Aorta (tissue), 5 donors: ENCODE results near the gene SLC9A3. TPM values are rescaled to one million over a fixed set of nuclear protein-coding genes. Genes with fewer than 3 reads are reported as not detected.
"Not testable (repeated sequence)": the region's sequence is repeated elsewhere in the genome, so short reads cannot be mapped to it uniquely, and the experiment has no call there.

Experiments used
- ATAC-seq: fragments of 200-7000 bp; cut with Tn5 transposase; one replicate; pipeline ENCODE4 v1.9.1; 2022; ENCODE audit warnings: moderate library complexity; ENCODE audit not compliant: low FRiP score
- DNase-seq, 2 donors: peaks; one replicate each; pipeline ENCODE4 v3.0.0-alpha.2; 2020
- H3K27ac ChIP-seq, 2 donors: one replicate each; pipeline ENCODE4 v1.5.1; 2013; ENCODE audit warnings: low read length in 2 of 2, mild to moderate bottlenecking in 2 of 2, moderate library complexity in 2 of 2, control low read depth in 1 of 2, inconsistent platforms in 1 of 2, low read depth in 1 of 2
- H3K27me3 ChIP-seq, 2 donors: one replicate each; pipeline ENCODE4 v1.6.1; 2013; ENCODE audit warnings: control low read depth in 1 of 2, low read length in 1 of 2, mild to moderate bottlenecking in 1 of 2, moderate library complexity in 1 of 2; ENCODE audit not compliant: insufficient read depth in 2 of 2, control insufficient read depth in 1 of 2
- H3K36me3 ChIP-seq, 2 donors: one replicate each; pipeline ENCODE4 v1.6.1; 2013; ENCODE audit warnings: control low read depth in 1 of 2, low read length in 1 of 2, mild to moderate bottlenecking in 1 of 2; ENCODE audit not compliant: insufficient read depth in 2 of 2, control insufficient read depth in 1 of 2
- H3K4me1 ChIP-seq, 2 donors: one replicate each; pipeline ENCODE4 v1.6.1; 2013; ENCODE audit warnings: low read length in 2 of 2, control low read depth in 1 of 2, mild to moderate bottlenecking in 1 of 2, moderate library complexity in 1 of 2; ENCODE audit not compliant: insufficient read depth in 2 of 2, control insufficient read depth in 1 of 2
- H3K4me3 ChIP-seq, 2 donors: one replicate each; pipeline ENCODE4 v1.5.1; 2013; ENCODE audit warnings: low read length in 2 of 2, control low read depth in 1 of 2, mild to moderate bottlenecking in 1 of 2
- H3K9me3 ChIP-seq: one replicate; pipeline ENCODE4 v1.6.1; 2013; ENCODE audit warnings: mild to moderate bottlenecking, low read length; ENCODE audit not compliant: control insufficient read depth
- WGBS, 2 donors: extraction: QIAGEN DNeasy Blood & Tissue Kit; methylation state at CpG; one replicate each; pipeline ENCODE4 v1.1.7; 2013; 5-methylcytosine and 5-hydroxymethylcytosine counted together
- intact Hi-C, 2 donors: fragments of 100-400 bp; cut with DNase I; formaldehyde crosslinking; loops; one replicate each; pipeline versions ENCODE4 v1.14.2 to v1.15.0; 2022
- polyA plus RNA-seq, 2 donors: library from polyadenylated mRNA; stranded (reverse); fragments of 200-250 nt; gene quantifications; one replicate each; pipeline ENCODE4 v1.2.3, GENCODE V29; 2013
- total RNA-seq, 2 donors: library from RNA; stranded (reverse); fragmentation: NEBNext Ultra II Directional; extraction: Animal tissue kit (Norgen Biotek cat#: 25700); gene quantifications; one replicate each; pipeline ENCODE4 v1.2.1, GENCODE V29; 2021
- donor health status: healthy with polysubstance abuse.
- donor health status: Bipolar disorder and iron deficiency.
- donor health status: DM: no; HTN: no; CAD: no.
- donor health status: DM: no; HTN: no; CAD: no.
- donor health status: DM: yes; HTN: yes; CAD: no.

The SLC9A3 gene
- total and polyA plus RNA-seq, 4 donors: 0.59 to 4.3 (median 0.95) TPM

DNA sequence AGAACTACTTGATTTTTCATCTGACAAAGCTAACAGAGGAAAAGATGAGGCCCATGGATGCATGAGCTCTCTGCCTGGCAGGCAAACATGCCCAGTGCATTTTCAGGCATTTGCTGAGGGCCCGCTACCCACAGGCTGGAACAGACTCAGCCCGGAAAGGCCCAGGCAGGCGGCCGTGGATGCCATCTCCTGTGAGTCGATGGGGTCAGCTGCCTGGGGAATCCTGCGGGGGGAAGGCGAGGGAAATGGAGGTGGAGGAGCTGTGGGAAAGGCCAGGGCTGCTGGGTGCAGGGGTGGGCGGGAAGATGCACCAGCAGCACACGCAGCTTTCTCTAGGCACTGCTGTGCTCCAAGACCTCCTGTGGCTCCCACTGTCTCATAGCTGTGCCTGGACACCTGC is 13.7 kb downstream of the SLC9A3 start:
- no peak for ATAC-seq
- Histone ChIP-seq H3K4me3 (no peak overlapping the region), H3K4me1 (no peaks in the 10 kb centered on the region), H3K27ac (no peak overlapping the region), H3K36me3 (no peaks in the 10 kb centered on the region), H3K9me3 (no peaks in the 10 kb centered on the region), H3K27me3 (no peaks in the 10 kb centered on the region)
- intact Hi-C loops: no loop called here
- DNase-seq: no peak
- 67 to 77% methylated on average over 9 of the region's 9 CpGs for WGBS, 2 donors

DNA sequence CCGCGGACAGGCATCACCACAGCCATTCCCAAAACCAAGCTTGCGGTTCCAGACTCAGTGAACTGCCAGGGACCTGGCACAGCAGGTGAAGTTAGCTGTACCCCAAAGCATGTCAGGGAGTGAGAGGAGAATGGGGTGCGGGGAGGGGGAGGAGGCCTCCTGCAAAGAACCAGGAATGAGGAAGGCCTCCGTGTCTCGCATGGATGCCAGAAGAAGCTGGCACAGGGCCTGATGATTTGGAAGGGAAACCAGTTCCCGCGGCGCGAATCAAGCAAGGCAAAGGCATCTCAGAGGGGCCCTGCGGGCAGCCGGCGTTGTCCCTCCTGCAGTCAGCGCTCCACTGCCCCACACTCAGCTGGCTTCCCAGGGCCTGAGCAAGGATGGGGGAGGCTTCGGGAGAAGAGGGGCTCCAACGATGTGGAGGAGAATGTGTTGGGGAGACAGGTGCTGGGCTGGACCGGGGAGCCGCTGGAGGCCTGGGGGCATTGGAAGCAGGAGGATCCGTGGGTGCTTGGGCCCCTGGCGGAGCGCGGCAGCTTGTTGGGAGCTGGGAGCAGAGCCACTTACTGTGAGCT is 14.6 kb downstream of the SLC9A3 start:
- Histone ChIP-seq H3K4me3 (no peak overlapping the region), H3K9me3 (no peaks in the 10 kb centered on the region), H3K27me3 (no peaks in the 10 kb centered on the region), H3K27ac (no peak overlapping the region), H3K4me1 (no peaks in the 10 kb centered on the region), H3K36me3 (no peaks in the 10 kb centered on the region)
- ATAC-seq: no peak
- DNase-seq: no peak
- intact Hi-C loops: no loop called here
- 63 to 70% methylated on average over 22 of the region's 22 CpGs for WGBS, 2 donors

DNA sequence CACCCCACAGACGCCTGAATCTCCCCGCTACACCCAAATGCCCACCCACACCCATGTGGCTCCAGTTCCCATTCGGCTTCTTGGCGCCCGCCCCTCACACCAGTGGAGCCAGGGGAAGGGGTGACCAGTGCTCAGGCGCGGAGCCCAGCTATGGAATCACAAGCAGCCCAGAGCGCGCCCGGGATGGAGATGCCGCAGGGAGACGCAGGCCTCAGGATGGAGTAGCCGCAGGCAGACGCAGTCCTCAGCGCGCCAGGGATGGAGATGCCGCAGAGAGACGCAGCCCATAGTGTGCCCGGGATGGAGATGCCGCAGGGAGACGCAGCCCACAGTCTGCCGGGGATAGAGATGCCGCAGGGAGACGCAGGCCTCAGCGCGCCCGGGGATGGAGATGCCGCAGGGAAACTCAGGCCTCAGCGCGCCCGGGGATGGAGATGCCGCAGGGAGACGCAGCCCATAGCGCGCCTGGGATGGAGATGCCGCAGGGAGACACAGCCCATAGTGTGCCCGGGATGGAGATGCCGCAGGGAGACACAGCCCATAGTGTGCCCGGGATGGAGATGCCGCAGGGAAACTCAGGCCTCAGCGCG is 16.2 kb downstream of the SLC9A3 start:
- intact Hi-C loops, DNase-seq, ATAC-seq, H3K4me3 ChIP-seq, H3K4me1 ChIP-seq, H3K27ac ChIP-seq, H3K27me3 ChIP-seq, H3K36me3 ChIP-seq, H3K9me3 ChIP-seq: not testable (repeated sequence)
- 96 to 97% methylated on average over 42 of the region's 42 CpGs for WGBS, 2 donors

DNA sequence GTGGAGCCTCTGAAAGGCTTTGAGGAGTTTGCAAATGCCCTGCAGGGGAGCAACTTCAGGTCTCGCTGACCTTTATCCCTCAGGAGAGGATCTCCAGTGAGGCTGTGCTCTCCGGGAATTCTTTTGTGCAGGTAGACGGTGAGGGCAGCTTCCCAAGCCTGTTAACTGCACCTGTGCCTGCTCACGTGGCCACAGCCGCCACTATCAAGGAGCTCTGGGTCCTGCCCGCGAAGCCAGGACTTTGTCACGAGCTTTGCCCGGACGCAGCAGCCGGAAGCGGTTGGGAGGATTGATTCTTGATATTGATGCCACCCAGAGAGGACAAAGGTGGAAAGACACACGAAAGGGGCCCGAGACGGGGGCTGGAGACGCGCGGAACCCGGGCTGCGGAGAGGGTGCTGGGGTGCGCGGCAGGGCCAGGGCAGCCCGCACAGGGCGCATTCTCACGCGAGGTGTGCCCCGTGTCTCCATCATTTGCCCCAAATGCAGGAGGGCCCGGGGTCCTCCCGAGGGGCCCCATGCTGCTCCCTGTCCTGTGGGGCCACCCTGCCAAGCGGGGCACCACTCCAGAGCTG is 18.2 kb downstream of the SLC9A3 start:
- no peak overlapping the region for H3K4me3 ChIP-seq
- DNase-seq: no peak
- WGBS, 2 donors: 73 to 75% methylated on average over 30 of the region's 30 CpGs
- no peaks in the 10 kb centered on the region for H3K4me1 ChIP-seq
- H3K27ac ChIP-seq: no peak overlapping the region
- ATAC-seq: no peak
- H3K36me3 ChIP-seq: no peaks in the 10 kb centered on the region
- no peaks in the 10 kb centered on the region for H3K27me3 ChIP-seq
- H3K9me3 ChIP-seq: no peaks in the 10 kb centered on the region
- intact Hi-C loops: no loop called here

DNA sequence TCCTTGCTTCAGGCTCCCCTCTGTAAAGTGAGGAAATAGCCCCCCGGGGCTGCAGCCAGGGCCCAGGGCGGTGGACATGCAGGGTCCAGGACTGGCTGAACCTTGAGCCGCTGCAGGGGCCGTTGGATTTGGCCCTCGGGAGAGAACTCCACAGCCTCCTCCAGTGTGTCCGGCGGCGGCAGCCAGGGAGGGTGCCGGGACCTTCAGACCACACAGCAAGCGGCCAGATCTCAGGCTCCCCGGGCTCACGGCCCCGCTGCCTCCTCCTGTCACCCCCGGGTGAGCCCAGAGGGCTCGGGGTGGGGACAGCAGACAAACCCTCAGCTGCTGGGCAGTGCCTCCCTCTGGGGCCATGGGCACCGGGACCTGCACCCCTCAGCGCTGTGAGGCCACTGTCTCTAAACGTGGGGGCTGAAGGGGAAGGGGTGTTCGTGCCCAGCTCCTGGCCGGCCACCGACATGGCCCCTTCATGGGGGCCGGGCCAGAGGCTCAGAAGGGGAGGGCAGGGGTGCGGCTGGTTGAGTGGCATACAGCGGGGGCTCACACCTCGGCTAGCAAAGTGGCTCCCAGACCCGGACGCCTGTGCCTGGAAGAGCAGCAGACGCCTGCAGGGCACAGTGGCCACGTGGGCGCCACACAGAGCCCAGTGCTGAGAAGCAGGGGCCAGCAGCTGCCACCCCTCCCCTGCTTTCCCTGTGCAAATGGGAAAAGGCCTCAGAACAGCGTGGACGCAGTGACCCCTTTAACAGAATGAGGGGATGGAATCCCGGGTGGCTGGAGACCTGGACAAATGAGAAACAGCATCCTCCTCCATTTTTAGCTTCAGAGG is 19.7 kb downstream of the SLC9A3 start:
- Histone ChIP-seq H3K4me3 (no peak overlapping the region), H3K9me3 (no peaks in the 10 kb centered on the region), H3K27ac (no peak overlapping the region), H3K27me3 (no peaks in the 10 kb centered on the region), H3K36me3 (no peaks in the 10 kb centered on the region), H3K4me1 (no peaks in the 10 kb centered on the region)
- intact Hi-C loops: no loop called here
- DNase-seq (no peak), ATAC-seq (no peak)
- WGBS, 2 donors: 61 to 68% methylated on average over 31 to 33 of the region's 33 CpGs

DNA sequence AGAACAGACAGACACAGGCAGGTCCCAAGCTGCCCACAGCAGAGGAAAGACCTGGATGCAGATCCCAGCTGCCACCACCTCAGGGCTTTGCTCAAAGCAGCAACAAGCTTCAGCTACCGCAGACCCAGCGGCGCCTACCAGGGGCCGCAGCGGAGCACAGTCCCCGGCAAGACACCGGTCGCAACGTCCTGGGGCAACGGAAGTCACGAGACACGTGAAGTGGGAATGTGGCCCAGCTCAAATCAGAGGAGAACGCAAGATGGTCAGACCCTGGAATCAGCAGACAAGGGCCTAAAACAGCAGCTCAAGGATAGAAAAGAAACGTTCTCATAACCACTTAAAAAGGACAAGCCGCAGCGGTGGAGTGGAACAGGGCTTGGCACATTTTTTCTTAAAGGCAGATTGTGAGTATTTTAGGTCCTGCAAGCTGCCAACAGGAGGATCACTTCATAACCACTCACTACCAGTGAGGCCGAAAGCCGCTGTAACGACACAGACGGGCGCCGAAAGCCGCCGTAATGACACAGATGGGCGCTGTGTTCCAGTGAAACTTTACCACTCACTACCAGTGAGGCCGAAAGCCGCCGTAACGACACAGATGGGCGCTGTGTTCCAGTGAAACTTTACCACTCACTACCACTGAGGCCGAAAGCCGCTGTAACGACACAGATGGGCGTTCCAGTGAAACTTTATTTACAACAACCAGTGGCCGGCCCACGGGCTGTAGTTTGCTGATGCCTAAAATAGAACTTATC is 21.7 kb downstream of the SLC9A3 start:
- ATAC-seq (no peak), DNase-seq (no peak)
- Histone ChIP-seq H3K27ac (no peak overlapping the region), H3K4me3 (no peak overlapping the region), H3K36me3 (no peaks in the 10 kb centered on the region), H3K9me3 (no peaks in the 10 kb centered on the region), H3K4me1 (no peaks in the 10 kb centered on the region), H3K27me3 (no peaks in the 10 kb centered on the region)
- WGBS, 2 donors: 58 to 69% methylated on average over 36 of the region's 36 CpGs
- intact Hi-C loops: no loop called here

DNA sequence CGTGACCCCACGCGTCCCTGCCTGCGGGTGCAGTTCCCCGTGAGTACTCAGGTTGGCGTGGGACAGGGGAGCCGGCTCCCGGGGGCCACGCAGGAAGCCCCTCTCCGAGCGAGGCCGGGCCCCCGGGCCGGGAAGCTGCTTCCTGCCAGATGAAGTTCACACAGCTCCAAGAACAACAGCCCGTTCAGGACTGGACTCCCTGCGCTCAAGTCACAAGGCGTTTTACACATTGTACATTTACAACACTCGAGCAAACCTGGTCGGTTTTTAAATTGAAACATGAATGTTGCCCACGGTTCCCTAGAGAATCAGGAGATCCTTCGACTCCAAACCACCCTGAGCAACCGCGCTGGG is 22.4 kb downstream of the SLC9A3 start:
- no peaks in the 10 kb centered on the region for H3K27me3 ChIP-seq
- DNase-seq: no peak
- no peaks in the 10 kb centered on the region for H3K36me3 ChIP-seq
- no peaks in the 10 kb centered on the region for H3K4me1 ChIP-seq
- H3K4me3 ChIP-seq: no peak overlapping the region
- 3 to 10% methylated on average over 19 to 23 of the region's 23 CpGs for WGBS, 2 donors
- intact Hi-C loops: no loop called here
- no peak overlapping the region for H3K27ac ChIP-seq
- H3K9me3 ChIP-seq: no peaks in the 10 kb centered on the region
- ATAC-seq: no peak

DNA sequence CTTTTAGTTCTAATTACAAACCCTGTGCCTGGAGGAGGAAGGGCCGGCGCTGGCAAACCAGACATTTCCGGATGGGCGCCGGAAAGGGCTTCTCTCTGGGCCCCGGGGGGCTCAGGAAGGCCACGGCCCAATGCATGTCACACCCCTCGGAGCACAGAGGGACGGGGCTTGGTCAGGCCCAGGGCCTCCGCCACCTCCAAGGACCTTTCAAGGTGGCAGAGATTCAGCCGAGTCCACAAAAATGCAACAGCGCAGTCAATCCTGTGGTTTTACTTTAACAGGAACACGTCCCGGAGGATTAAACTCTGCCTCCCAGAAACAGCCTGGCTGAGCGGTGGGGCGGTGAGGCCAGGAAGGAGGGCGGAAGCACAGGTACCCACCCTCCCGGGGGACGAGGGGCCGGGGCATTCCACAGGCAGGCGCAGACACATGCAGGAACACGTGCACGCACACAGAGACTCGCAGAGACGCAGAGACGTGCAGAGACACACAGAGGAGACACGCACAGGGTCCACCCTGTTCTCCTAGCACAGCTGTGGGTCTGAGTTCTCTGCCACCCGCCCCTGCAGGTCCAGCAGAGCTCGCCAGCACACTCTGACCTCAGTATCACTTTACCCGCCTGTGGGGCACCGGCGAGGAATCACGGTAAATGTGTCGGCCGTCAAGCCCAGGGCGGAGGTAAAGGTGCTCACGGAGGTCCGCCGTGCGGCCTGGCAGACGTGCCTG is 23.0 kb downstream of the SLC9A3 start:
- Histone ChIP-seq H3K27me3 (no peaks in the 10 kb centered on the region), H3K4me3 (no peak overlapping the region)
- WGBS, 2 donors: 62% methylated on average over 36 to 41 of the region's 41 CpGs

More for the DNA sequence above, 23.0 kb downstream of the SLC9A3 start:
- no peaks in the 10 kb centered on the region for H3K36me3 ChIP-seq
- intact Hi-C loops: no loop called here
- H3K4me1 ChIP-seq: no peaks in the 10 kb centered on the region
- ATAC-seq (no peak), DNase-seq (no peak)
- no peaks in the 10 kb centered on the region for H3K9me3 ChIP-seq
- no peak overlapping the region for H3K27ac ChIP-seq
